HepG2 (cell line): ENCODE data around the gene NDE1. TPM values are rescaled to one million over a fixed set of nuclear protein-coding genes. Genes with fewer than 3 reads are reported as not detected.
A peak's percentile ranks its signal among the peaks of the same experiment; 100 is the strongest.

Experiments
- ARNT2 ChIP-seq: sonication (generic); formaldehyde crosslinking; IDR thresholded peaks from 2 replicates; pipeline ENCODE4 v1.8.0; 2022; ENCODE audit warnings: mild to moderate bottlenecking, low read depth, missing genetic modification reagents, moderate library complexity
- BRF2 ChIP-seq: sonication (generic); formaldehyde crosslinking; IDR thresholded peaks from 2 replicates; pipeline ENCODE4 v1.8.1; 2022; ENCODE audit warnings: mild to moderate bottlenecking, missing genetic modification reagents
- EHMT2 ChIP-seq: fragments of 200-600 bp; sonication (generic); IDR thresholded peaks from 2 replicates; pipeline ENCODE4 v1.7.0; 2017; ENCODE audit warnings: antibody characterized with exemption, low read depth, low read length, borderline replicate concordance
- FOXA3 ChIP-seq: IDR thresholded peaks from 2 replicates; pipeline ENCODE4 v1.6.1; 2016; ENCODE audit warnings: missing genetic modification reagents, missing compliant biosample characterization
- FOXP4 ChIP-seq: sonication (generic); formaldehyde crosslinking; IDR thresholded peaks from 2 replicates; pipeline ENCODE4 v1.4.0; 2020; ENCODE audit warnings: missing genetic modification reagents
- GABPB1 ChIP-seq: IDR thresholded peaks from 2 replicates; pipeline ENCODE4 v1.6.1; 2016; ENCODE audit warnings: mild to moderate bottlenecking, missing genetic modification reagents, moderate library complexity, missing compliant biosample characterization
- HOXA5 ChIP-seq: sonication (generic); formaldehyde crosslinking; IDR thresholded peaks from 2 replicates; pipeline ENCODE4 v1.4.0; 2020; ENCODE audit warnings: missing genetic modification reagents
- ISX ChIP-seq: sonication (generic); formaldehyde crosslinking; conservative IDR thresholded peaks from 2 replicates; pipeline ENCODE4 v1.5.0; 2020; ENCODE audit warnings: missing genetic modification reagents
- KDM2A ChIP-seq: sonication (generic); formaldehyde crosslinking; IDR thresholded peaks from 2 replicates; pipeline ENCODE4 v1.4.0; 2020; ENCODE audit warnings: low read depth, missing genetic modification reagents, borderline replicate concordance
- RFX3 ChIP-seq: IDR thresholded peaks from 2 replicates; pipeline ENCODE4 v1.6.1; 2016; ENCODE audit warnings: missing biosample characterization, missing genetic modification reagents
- SMC3 ChIP-seq: IDR thresholded peaks from 2 replicates; pipeline ENCODE4 v1.6.1; 2011; ENCODE audit warnings: low read length, improper control_type of control experiment
- TFAP4 ChIP-seq: sonication (generic); IDR thresholded peaks from 2 replicates; pipeline ENCODE4 v1.6.1; 2016; ENCODE audit warnings: low read depth, borderline replicate concordance
- TSC22D2 ChIP-seq: sonication (generic); formaldehyde crosslinking; IDR thresholded peaks from 2 replicates; pipeline ENCODE4 v1.5.1; 2020; ENCODE audit warnings: missing genetic modification reagents, mild to moderate bottlenecking, borderline replicate concordance
- XBP1 ChIP-seq: sonication (generic); formaldehyde crosslinking; IDR thresholded peaks from 2 replicates; pipeline ENCODE4 v1.5.0; 2020; ENCODE audit warnings: missing genetic modification reagents
- ZFX ChIP-seq: sonication (generic); formaldehyde crosslinking; IDR thresholded peaks from 2 replicates; pipeline ENCODE4 v1.4.0; 2020; ENCODE audit warnings: mild to moderate bottlenecking, low read depth, missing genetic modification reagents, moderate library complexity
- ZNF234 ChIP-seq: sonication (generic); formaldehyde crosslinking; conservative IDR thresholded peaks from 2 replicates; pipeline ENCODE4 v1.5.1; 2020; ENCODE audit warnings: mild to moderate bottlenecking, missing genetic modification reagents
- ZNF616 ChIP-seq: sonication (generic); formaldehyde crosslinking; IDR thresholded peaks from 2 replicates; pipeline ENCODE4 v1.5.0; 2020; ENCODE audit warnings: low read depth, mild to moderate bottlenecking, missing genetic modification reagents
- ZNF737 ChIP-seq: sonication (generic); formaldehyde crosslinking; IDR thresholded peaks from 2 replicates; pipeline ENCODE4 v1.5.0; 2020; ENCODE audit warnings: missing genetic modification reagents, mild to moderate bottlenecking, borderline replicate concordance
- ZNF773 ChIP-seq: sonication (generic); formaldehyde crosslinking; IDR thresholded peaks from 2 replicates; pipeline ENCODE4 v1.4.0; 2020; ENCODE audit warnings: missing genetic modification reagents, borderline replicate concordance
- polyA plus RNA-seq, 8 experiments: library from polyadenylated mRNA; depleted of rRNA in 3 of 8; stranded (reverse) in 7 of 8; unstranded in 1 of 8; fragments of >200 nt; fragmentation: Illumina TruSeq in 4 of 8; extraction: Trizol in 4 of 8; gene quantifications; 2 replicates each; pipeline versions ENCODE4 v1.2.1 to v1.2.3, GENCODE V29; 2011 to 2016; ENCODE audit warnings: low read depth in 4 of 8, missing spikeins in 1 of 8, mixed read lengths in 1 of 8; ENCODE audit not compliant: insufficient read depth in 1 of 8
- total RNA-seq, 5 experiments: library from RNA; depleted of rRNA; stranded (reverse); fragments of >200 nt; fragmentation: Illumina TruSeq; extraction: Trizol; gene quantifications; 2 replicates each; pipeline ENCODE4 v1.2.3, GENCODE V29; 2016; ENCODE audit warnings: low read depth in 1 of 5
- TF ChIP-seq, protein P1 (sequence below): sonication (generic); formaldehyde crosslinking; IDR thresholded peaks from 2 replicates; pipeline ENCODE4 v1.8.1; 2023; ENCODE audit warnings: mild to moderate bottlenecking, missing genetic modification reagents, borderline replicate concordance
- TF ChIP-seq, protein P2 (sequence below): sonication (generic); formaldehyde crosslinking; IDR thresholded peaks from 2 replicates; pipeline ENCODE4 v1.4.0; 2020; ENCODE audit warnings: missing genetic modification reagents

The NDE1 gene
- total and polyA plus RNA-seq, 2 of the 13 experiments (the other 11 are each of a cell fraction or from before 2014, with no cell fraction given), result 40.9 to 72.5 TPM

GRCh38 chr16:15608398-15609285, 41.4 kb upstream of the NDE1 start (continued):
- TF ChIP-seq FOXP4 (peak; percentile 100), XBP1 (CRISPR knock-in tag) (no peak), FOXA3 (CRISPR knock-in tag) (peak; percentile 97), ZNF616 (CRISPR knock-in tag) (no peak), KDM2A (no peak), SMC3 (peak; percentile 64), RFX3 (CRISPR knock-in tag) (no peak), ZNF773 (CRISPR knock-in tag) (no peak), ISX (CRISPR knock-in tag) (no peak), ARNT2 (CRISPR knock-in tag) (peak; percentile 48; the same call in 1 of the 2 replicates), HOXA5 (CRISPR knock-in tag) (peak; percentile 93), BRF2 (CRISPR knock-in tag) (no peak), ZNF234 (CRISPR knock-in tag) (no peak), TFAP4 (peak; percentile 60; the same call in 1 of the 2 replicates), TSC22D2 (CRISPR knock-in tag) (no peak), ZFX (no peak), EHMT2 (no peak), ZNF737 (CRISPR knock-in tag) (no peak), GABPB1 (CRISPR knock-in tag) (no peak; the same call in 1 of the 2 replicates)
- TF ChIP-seq, protein P1, sequence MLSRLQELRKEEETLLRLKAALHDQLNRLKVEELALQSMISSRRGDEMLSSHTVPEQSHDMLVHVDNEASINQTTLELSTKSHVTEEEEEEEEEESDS (CRISPR knock-in tag), result no peak
- TF ChIP-seq, protein P2, sequence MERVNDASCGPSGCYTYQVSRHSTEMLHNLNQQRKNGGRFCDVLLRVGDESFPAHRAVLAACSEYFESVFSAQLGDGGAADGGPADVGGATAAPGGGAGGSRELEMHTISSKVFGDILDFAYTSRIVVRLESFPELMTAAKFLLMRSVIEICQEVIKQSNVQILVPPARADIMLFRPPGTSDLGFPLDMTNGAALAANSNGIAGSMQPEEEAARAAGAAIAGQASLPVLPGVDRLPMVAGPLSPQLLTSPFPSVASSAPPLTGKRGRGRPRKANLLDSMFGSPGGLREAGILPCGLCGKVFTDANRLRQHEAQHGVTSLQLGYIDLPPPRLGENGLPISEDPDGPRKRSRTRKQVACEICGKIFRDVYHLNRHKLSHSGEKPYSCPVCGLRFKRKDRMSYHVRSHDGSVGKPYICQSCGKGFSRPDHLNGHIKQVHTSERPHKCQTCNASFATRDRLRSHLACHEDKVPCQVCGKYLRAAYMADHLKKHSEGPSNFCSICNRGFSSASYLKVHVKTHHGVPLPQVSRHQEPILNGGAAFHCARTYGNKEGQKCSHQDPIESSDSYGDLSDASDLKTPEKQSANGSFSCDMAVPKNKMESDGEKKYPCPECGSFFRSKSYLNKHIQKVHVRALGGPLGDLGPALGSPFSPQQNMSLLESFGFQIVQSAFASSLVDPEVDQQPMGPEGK (CRISPR knock-in tag), result peak; percentile 82
